Body of pancreas (tissue), 4 donors: ENCODE data around the gene ATRX. TPM values are rescaled to one million over a fixed set of nuclear protein-coding genes. Genes with fewer than 3 reads are reported as not detected.
"Not testable (repeated sequence)": the region's sequence is repeated elsewhere in the genome, so short reads cannot be mapped to it uniquely, and the experiment has no call there.

ENCODE experiments used
- ATAC-seq: fragments of 150-250 bp; one replicate; pipeline ENCODE4 v1.9.1; 2016
- DNase-seq, 4 donors: peaks; one replicate each; pipeline ENCODE4 v3.0.0-alpha.2; 2019
- H3K27ac ChIP-seq, 4 donors: fragments of 200-600 bp; sonication (generic); 1 replicate in 3 of 4; 2 replicates in 1 of 4; pipeline versions ENCODE4 v1.5.1 to v1.6.1; 2016 to 2019; ENCODE audit warnings: mild to moderate bottlenecking in 1 of 4, mixed read lengths in 1 of 4, moderate library complexity in 1 of 4
- H3K27me3 ChIP-seq, 2 donors: fragments of 200-600 bp; sonication (generic); one replicate each; pipeline ENCODE4 v1.6.0; 2016; ENCODE audit warnings: mild to moderate bottlenecking in 1 of 2
- H3K36me3 ChIP-seq, 2 donors: fragments of 200-600 bp; sonication (generic); replicated peaks in 1 of 2; 2 replicates each; pipeline ENCODE4 v1.5.1; 2016; ENCODE audit warnings: low read depth in 2 of 2; ENCODE audit not compliant: insufficient read depth in 1 of 2
- H3K4me1 ChIP-seq: fragments of 200-600 bp; sonication (generic); one replicate; pipeline ENCODE4 v1.6.0; 2016
- H3K4me3 ChIP-seq, 2 donors: fragments of 200-600 bp; sonication (generic); 1 replicate in 1 of 2; 2 replicates in 1 of 2; pipeline ENCODE4 v1.5.1; 2016 to 2019
- H3K9me3 ChIP-seq, 3 donors: fragments of 200-600 bp; sonication (generic); 1 replicate in 2 of 3; 2 replicates in 1 of 3; pipeline ENCODE4 v1.5.1; 2016
- CTCF ChIP-seq, 7 experiments: fragments of 450-650 bp in 4 of 7; fragments of 200-600 bp in 3 of 7; sonication (generic) in 3 of 7; IDR thresholded peaks; one replicate each; pipeline ENCODE4 v1.5.1; 2016 to 2019; ENCODE audit warnings: antibody characterized with exemption in 7 of 7
- POLR2A ChIP-seq, 3 donors: fragments of 450-650 bp; IDR thresholded peaks; one replicate each; pipeline ENCODE4 v1.6.1; 2016; ENCODE audit warnings: antibody characterized with exemption in 3 of 3, mild to moderate bottlenecking in 2 of 3
- WGBS, 2 donors: methylation state at CpG; one replicate each; pipeline ENCODE4 v1.1.5; 2017; 5-methylcytosine and 5-hydroxymethylcytosine counted together
- intact Hi-C: fragments of 100-400 bp; cut with DNase I; formaldehyde crosslinking; loops from one replicate; pipeline ENCODE4 v1.15.1; 2023
- total RNA-seq, 2 donors: library from RNA; depleted of rRNA; stranded (reverse); fragments of >200 nt; gene quantifications; one replicate each; pipeline ENCODE4 v1.1.0, GENCODE V29; 2016

ATRX gene
- total RNA-seq, 2 donors from 2014 or later: 73.4 to 74.5 TPM

- Histone ChIP-seq H3K27ac (no peak overlapping the region), H3K4me3 (no peak overlapping the region), H3K4me1 (no peaks in the 10 kb centered on the region), H3K9me3 (no peaks in the 10 kb centered on the region), H3K27me3 (no peaks in the 10 kb centered on the region), H3K36me3 (no peaks in the 10 kb centered on the region)
- intact Hi-C loops: no loop called here
- WGBS, 2 donors: 90 to 96% methylated on average over 8 of the region's 8 CpGs
- ATAC-seq (no peak), DNase-seq (no peak)
- TF ChIP-seq POLR2A (IDR thresholded peaks at IDR 0.05): no peak
- TF ChIP-seq CTCF (IDR thresholded peaks at IDR 0.05): no peak
These were observed 147.6 kb downstream of the ATRX start for GRCh38 chrX:77638397-77638796.

GRCh38 chrX:77635373-77635772, 150.6 kb downstream of the ATRX start:
- Histone ChIP-seq H3K4me3 (no peak overlapping the region), H3K36me3 (no peaks in the 10 kb centered on the region), H3K27ac (no peak overlapping the region), H3K4me1 (no peaks in the 10 kb centered on the region), H3K9me3 (no peaks in the 10 kb centered on the region), H3K27me3 (no peaks in the 10 kb centered on the region)
- intact Hi-C loops: no loop called here
- ATAC-seq: no peak
- DNase-seq: no peak
- 95 to 97% methylated on average over 2 of the region's 2 CpGs for WGBS, 2 donors
- TF ChIP-seq POLR2A (IDR thresholded peaks at IDR 0.05) (no peak), CTCF (IDR thresholded peaks at IDR 0.05) (no peak)

- Histone ChIP-seq H3K9me3 (no peaks in the 10 kb centered on the region), H3K27me3 (no peaks in the 10 kb centered on the region), H3K27ac (no peak overlapping the region), H3K36me3 (no peaks in the 10 kb centered on the region), H3K4me3 (no peak overlapping the region), H3K4me1 (no peaks in the 10 kb centered on the region)
- intact Hi-C loops: no loop called here
- TF ChIP-seq CTCF (IDR thresholded peaks at IDR 0.05) (no peak), POLR2A (IDR thresholded peaks at IDR 0.05) (no peak)
- 80 to 100% methylated on average over 1 of the region's 1 CpG for WGBS, 2 donors
- no peak for DNase-seq
- ATAC-seq: no peak
These were observed 157.6 kb downstream of the ATRX start for GRCh38 chrX:77628294-77629025.

- Histone ChIP-seq H3K27ac (no peak overlapping the region), H3K9me3 (no peaks in the 10 kb centered on the region), H3K4me3 (no peak overlapping the region), H3K27me3 (no peaks in the 10 kb centered on the region), H3K36me3 (no peaks in the 10 kb centered on the region), H3K4me1 (no peaks in the 10 kb centered on the region)
- 73 to 96% methylated on average over 7 of the region's 9 CpGs for WGBS, 2 donors
- DNase-seq: no peak
- intact Hi-C loops: no loop called here
- TF ChIP-seq CTCF (IDR thresholded peaks at IDR 0.05) (no peak), POLR2A (IDR thresholded peaks at IDR 0.05) (no peak)
- ATAC-seq: no peak
These were observed 163.3 kb downstream of the ATRX start for GRCh38 chrX:77622672-77623071.

GRCh38 chrX:77622233-77622632, 163.8 kb downstream of the ATRX start:
- Histone ChIP-seq H3K9me3 (no peaks in the 10 kb centered on the region), H3K4me1 (no peaks in the 10 kb centered on the region), H3K27ac (no peak overlapping the region), H3K4me3 (no peak overlapping the region), H3K27me3 (no peaks in the 10 kb centered on the region), H3K36me3 (no peaks in the 10 kb centered on the region)
- TF ChIP-seq CTCF (IDR thresholded peaks at IDR 0.05): no peak
- intact Hi-C loops: no loop called here
- no peak for DNase-seq
- ATAC-seq: no peak
- 55 to 83% methylated on average over 3 of the region's 3 CpGs for WGBS, 2 donors

- ATAC-seq, H3K9me3 ChIP-seq, H3K4me1 ChIP-seq, H3K27ac ChIP-seq, DNase-seq, H3K4me3 ChIP-seq, intact Hi-C loops, H3K27me3 ChIP-seq, H3K36me3 ChIP-seq: not testable (repeated sequence)
- WGBS, 2 donors: 90 to 100% methylated on average over 5 of the region's 5 CpGs
These were observed 164.6 kb downstream of the ATRX start for GRCh38 chrX:77621453-77621852.
